Erythroblast (primary cell): ENCODE measurements around the gene GRAMD4.

Experiments used
- GATA1 ChIP-seq: IDR thresholded peaks from 2 replicates; pipeline ENCODE4 v1.6.1; 2011; ENCODE audit warnings: low read depth, mild to moderate bottlenecking, control low read depth, low read length, moderate library complexity
- POLR2A ChIP-seq: IDR thresholded peaks from 2 replicates; pipeline ENCODE4 v1.6.1; 2011; ENCODE audit warnings: mild to moderate bottlenecking, low read length

DNA sequence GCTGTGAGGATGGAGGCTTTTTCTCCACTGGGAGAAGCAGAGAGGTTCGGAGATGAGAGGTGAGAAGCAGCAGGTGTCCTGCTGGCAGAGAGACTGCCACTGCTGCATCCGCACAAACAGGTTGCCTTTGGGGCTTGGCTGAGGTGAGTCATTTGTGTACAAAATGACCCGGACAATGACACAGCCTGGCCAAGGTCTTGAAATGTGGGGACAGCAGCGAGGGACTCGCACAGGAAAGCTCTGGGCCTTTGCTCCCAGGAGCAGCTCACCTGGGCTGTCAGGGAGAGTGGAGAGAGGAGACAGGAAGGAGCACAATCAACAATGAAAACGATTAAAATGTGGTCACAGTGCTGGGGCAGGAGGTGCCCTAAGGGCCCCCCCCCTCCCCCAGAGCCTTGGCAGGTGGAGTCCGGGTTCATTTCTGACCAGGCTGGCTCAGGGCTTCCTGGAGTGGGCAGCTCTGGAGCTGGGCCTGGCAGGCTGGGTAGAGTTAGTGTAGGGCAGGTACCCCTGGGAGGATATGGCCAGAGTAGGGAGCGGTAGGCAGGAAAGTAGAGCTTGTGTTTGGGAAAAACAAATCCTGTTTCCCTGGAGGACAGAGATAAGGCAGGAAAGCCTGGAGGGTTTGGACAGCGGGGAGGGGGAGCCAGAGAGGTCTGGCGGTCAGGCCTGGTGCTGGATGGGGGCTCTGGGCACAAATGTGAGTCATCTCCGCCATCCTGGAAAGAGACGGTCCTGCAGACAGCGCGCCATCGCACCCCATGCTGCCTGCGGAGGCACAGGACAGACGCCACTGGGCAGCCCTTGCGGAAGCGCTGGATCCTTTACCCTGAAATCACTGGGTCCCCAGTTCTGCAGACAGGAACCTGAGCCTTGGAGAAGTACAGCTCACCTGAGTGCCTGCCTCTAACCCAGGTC lies 44.9 kb upstream of the GRAMD4 start:
- no peak for TF ChIP-seq POLR2A
- no peak for TF ChIP-seq GATA1
